Thyroid gland (tissue), 4 donors: ENCODE data around the gene HOXC10. TPM values are rescaled to one million over a fixed set of nuclear protein-coding genes. Genes with fewer than 3 reads are reported as not detected.

Source experiments
- DNase-seq, 2 donors: peaks; one replicate each; pipeline ENCODE4 v3.0.0-alpha.2; 2019
- H3K27ac ChIP-seq, 3 donors: fragments of 200-600 bp; sonication (generic); 1 replicate in 2 of 3; 2 replicates in 1 of 3; pipeline ENCODE4 v1.5.1; 2016 to 2019; ENCODE audit warnings: mild to moderate bottlenecking in 1 of 3, moderate library complexity in 1 of 3
- H3K27me3 ChIP-seq: fragments of 200-600 bp; sonication (generic); one replicate; pipeline ENCODE4 v1.5.1; 2019
- H3K36me3 ChIP-seq, 2 donors: fragments of 200-600 bp; sonication (generic); one replicate each; pipeline ENCODE4 v1.5.1; 2016 to 2019
- H3K4me1 ChIP-seq, 2 donors: fragments of 200-600 bp; sonication (generic); one replicate each; pipeline ENCODE4 v1.5.1; 2017 to 2019
- H3K4me3 ChIP-seq, 3 donors: fragments of 200-600 bp; sonication (generic); replicated peaks in 1 of 3; 1 replicate in 2 of 3; 2 replicates in 1 of 3; pipeline ENCODE4 v1.5.1; 2016; ENCODE audit warnings: mild to moderate bottlenecking in 1 of 3
- H3K9me3 ChIP-seq: fragments of 200-600 bp; sonication (generic); one replicate; pipeline ENCODE4 v1.5.1; 2017
- CTCF ChIP-seq, 6 experiments: fragments of 200-600 bp in 3 of 6; fragments of 450-650 bp in 3 of 6; sonication (generic) in 3 of 6; IDR thresholded peaks; one replicate each; pipeline ENCODE4 v1.5.1; 2016 to 2019; ENCODE audit warnings: antibody characterized with exemption in 6 of 6, mild to moderate bottlenecking in 2 of 6, inconsistent platforms in 1 of 6, moderate library complexity in 1 of 6
- POLR2A ChIP-seq, 2 donors: fragments of 450-650 bp; IDR thresholded peaks; one replicate each; pipeline ENCODE4 v1.6.1; 2017; ENCODE audit warnings: antibody characterized with exemption in 2 of 2, mild to moderate bottlenecking in 2 of 2, moderate library complexity in 1 of 2
- WGBS, 2 donors: methylation state at CpG; one replicate each; pipeline ENCODE4 v1.1.5; 2017; 5-methylcytosine and 5-hydroxymethylcytosine counted together
- intact Hi-C: fragments of 100-400 bp; cut with DNase I; formaldehyde crosslinking; loops from one replicate; pipeline ENCODE4 v1.15.1; 2023
- total RNA-seq, 4 donors: library from RNA; depleted of rRNA; stranded (reverse); fragments of >200 nt; gene quantifications; one replicate each; pipeline ENCODE4 v1.2.3, GENCODE V29; 2016

HOXC10 gene
- total RNA-seq, 4 donors from 2014 or later: not detected

- no peaks in the 10 kb centered on the region for H3K9me3 ChIP-seq
- intact Hi-C loops: loop anchor here (2.0 kb wide), 1 partner anchor 159 kb away; no protein-coding TSS in a partner anchor
- H3K36me3 ChIP-seq: no peaks in the 10 kb centered on the region
- peaks cover 69% of the 10 kb centered on the region for H3K27me3 ChIP-seq
- TF ChIP-seq CTCF (IDR thresholded peaks at IDR 0.05) (no peak), POLR2A (IDR thresholded peaks at IDR 0.05) (no peak)
- no peak overlapping the region for H3K4me3 ChIP-seq
- no peak overlapping the region for H3K27ac ChIP-seq
- H3K4me1 ChIP-seq: peaks cover 0 to 39% of the 10 kb centered on the region in 2 donors
- no peak for DNase-seq
- WGBS, 2 donors: 32 to 33% methylated on average over 6 of the region's 6 CpGs
Measured at GRCh38 chr12:54032086-54032619, 47.2 kb downstream of the HOXC10 start.

- Histone ChIP-seq H3K27me3 (peaks cover 64% of the 10 kb centered on the region), H3K36me3 (no peaks in the 10 kb centered on the region), H3K27ac (no peak within 1 kb of the TSS), H3K9me3 (no peaks in the 10 kb centered on the region), H3K4me3 (no peak within 1 kb of the TSS), H3K4me1 (peaks cover 0 to 39% of the 10 kb centered on the region in 2 donors)
- TF ChIP-seq CTCF (IDR thresholded peaks at IDR 0.05): peak; percentile 77 to 98 (median 90)
- no peak for TF ChIP-seq POLR2A (IDR thresholded peaks at IDR 0.05)
- intact Hi-C loops: loop anchor here (2.0 kb wide), 1 partner anchor 158 kb away; no protein-coding TSS in a partner anchor
- WGBS, 2 donors: 1 to 4% methylated on average over 12 of the region's 12 CpGs
- DNase-seq: peak; percentile 68 to 70
Measured at GRCh38 chr12:54032627-54033100, 47.7 kb downstream of the HOXC10 start, which contains the start of gene HOXC5. Gene HOXC5 (plus strand): TSS chr12:54033050. CDS start chr12:54033123, 73 bp downstream.

- 5 to 6% methylated on average over 57 to 60 of the region's 61 CpGs for WGBS, 2 donors
- intact Hi-C loops: loop anchor here (2.0 kb wide), 1 partner anchor 157 kb away; no protein-coding TSS in a partner anchor
Measured at GRCh38 chr12:54033106-54033979, 48.4 kb downstream of the HOXC10 start.

GRCh38 chr12:54033980-54034784 is 49.2 kb downstream of the HOXC10 start:
- Histone ChIP-seq H3K27me3 (peaks cover 54% of the 10 kb centered on the region), H3K36me3 (no peaks in the 10 kb centered on the region), H3K9me3 (no peaks in the 10 kb centered on the region), H3K4me3 (no peak overlapping the region), H3K27ac (no peak overlapping the region), H3K4me1 (peaks cover 0 to 33% of the 10 kb centered on the region in 2 donors)
- intact Hi-C loops: loop anchor here (2.0 kb wide), 1 partner anchor 157 kb away; no protein-coding TSS in a partner anchor
- WGBS, 2 donors: 18 to 29% methylated on average over 30 to 41 of the region's 57 CpGs
- DNase-seq: no peak
- TF ChIP-seq CTCF (IDR thresholded peaks at IDR 0.05) (no peak), POLR2A (IDR thresholded peaks at IDR 0.05) (no peak)

More at GRCh38 chr12:54033106-54033979, 48.4 kb downstream of the HOXC10 start:
- Histone ChIP-seq H3K4me3 (no peak overlapping the region), H3K9me3 (no peaks in the 10 kb centered on the region), H3K4me1 (peaks cover 0 to 38% of the 10 kb centered on the region in 2 donors), H3K27me3 (peaks cover 59% of the 10 kb centered on the region), H3K27ac (no peak overlapping the region), H3K36me3 (no peaks in the 10 kb centered on the region)
- no peak for DNase-seq
- TF ChIP-seq POLR2A (IDR thresholded peaks at IDR 0.05) (no peak), CTCF (IDR thresholded peaks at IDR 0.05) (no peak)
